Peyer's patch (tissue), 4 donors: ENCODE data around the gene AHSP.
"Not testable (repeated sequence)": the region's sequence is repeated elsewhere in the genome, so short reads cannot be mapped to it uniquely, and the experiment has no call there.

Source experiments
- POLR2A ChIP-seq, 2 donors: fragments of 450-650 bp; IDR thresholded peaks; one replicate each; pipeline ENCODE4 v1.5.1; 2017; ENCODE audit warnings: antibody characterized with exemption in 2 of 2, mild to moderate bottlenecking in 2 of 2, moderate library complexity in 2 of 2
- TF ChIP-seq, protein P1 (sequence below), 6 experiments: fragments of 450-650 bp in 4 of 6; fragments of 200-600 bp in 2 of 6; sonication (generic) in 1 of 6; IDR thresholded peaks; one replicate each; pipeline ENCODE4 v1.5.1; 2017 to 2019; ENCODE audit warnings: antibody characterized with exemption in 6 of 6, mild to moderate bottlenecking in 3 of 6, moderate library complexity in 1 of 6

DNA sequence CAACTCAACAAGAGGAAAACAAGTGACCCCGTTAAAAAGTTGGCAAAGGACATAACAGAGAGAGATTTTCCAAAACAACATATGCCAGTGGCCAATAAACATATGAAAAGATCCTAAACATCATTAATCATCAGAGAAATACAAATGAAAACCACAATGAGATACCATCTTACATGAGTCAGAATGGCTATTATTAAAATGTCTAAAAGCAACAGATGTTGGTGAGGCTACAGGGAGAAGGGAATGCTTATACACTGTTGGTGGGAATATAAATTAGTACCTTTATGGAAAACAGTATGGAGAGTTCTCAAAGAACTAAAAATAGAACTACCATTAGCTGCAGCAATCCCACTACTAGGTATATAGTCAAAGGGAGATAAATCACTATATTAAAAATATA, 46.5 kb downstream of the AHSP start:
- TF ChIP-seq, protein P1, sequence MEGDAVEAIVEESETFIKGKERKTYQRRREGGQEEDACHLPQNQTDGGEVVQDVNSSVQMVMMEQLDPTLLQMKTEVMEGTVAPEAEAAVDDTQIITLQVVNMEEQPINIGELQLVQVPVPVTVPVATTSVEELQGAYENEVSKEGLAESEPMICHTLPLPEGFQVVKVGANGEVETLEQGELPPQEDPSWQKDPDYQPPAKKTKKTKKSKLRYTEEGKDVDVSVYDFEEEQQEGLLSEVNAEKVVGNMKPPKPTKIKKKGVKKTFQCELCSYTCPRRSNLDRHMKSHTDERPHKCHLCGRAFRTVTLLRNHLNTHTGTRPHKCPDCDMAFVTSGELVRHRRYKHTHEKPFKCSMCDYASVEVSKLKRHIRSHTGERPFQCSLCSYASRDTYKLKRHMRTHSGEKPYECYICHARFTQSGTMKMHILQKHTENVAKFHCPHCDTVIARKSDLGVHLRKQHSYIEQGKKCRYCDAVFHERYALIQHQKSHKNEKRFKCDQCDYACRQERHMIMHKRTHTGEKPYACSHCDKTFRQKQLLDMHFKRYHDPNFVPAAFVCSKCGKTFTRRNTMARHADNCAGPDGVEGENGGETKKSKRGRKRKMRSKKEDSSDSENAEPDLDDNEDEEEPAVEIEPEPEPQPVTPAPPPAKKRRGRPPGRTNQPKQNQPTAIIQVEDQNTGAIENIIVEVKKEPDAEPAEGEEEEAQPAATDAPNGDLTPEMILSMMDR (IDR thresholded peaks at IDR 0.05): not testable (repeated sequence)
- TF ChIP-seq POLR2A (IDR thresholded peaks at IDR 0.05): not testable (repeated sequence)
